Testis (tissue), 3 donors: ENCODE measurements around the gene EMC10. TPM values are rescaled to one million over a fixed set of nuclear protein-coding genes. Genes with fewer than 3 reads are reported as not detected.

Source experiments
- DNase-seq: peaks from one replicate; pipeline ENCODE4 v3.0.0-alpha.2; 2019
- H3K27ac ChIP-seq, 2 donors: fragments of 200-600 bp; sonication (generic); one replicate each; pipeline ENCODE4 v1.5.1; 2019
- H3K27me3 ChIP-seq: fragments of 200-600 bp; sonication (generic); one replicate; pipeline ENCODE4 v1.5.1; 2019
- H3K36me3 ChIP-seq: fragments of 200-600 bp; sonication (generic); one replicate; pipeline ENCODE4 v1.5.1; 2017; ENCODE audit warnings: low read depth; ENCODE audit errors: missing control alignments
- H3K4me1 ChIP-seq: fragments of 200-600 bp; sonication (generic); one replicate; pipeline ENCODE4 v1.5.1; 2019
- H3K4me3 ChIP-seq, 2 donors: fragments of 200-600 bp; sonication (generic); one replicate each; pipeline ENCODE4 v1.5.1; 2017 to 2019
- H3K9me3 ChIP-seq: fragments of 200-600 bp; sonication (generic); one replicate; pipeline ENCODE4 v1.5.1; 2017
- CTCF ChIP-seq, 3 experiments: fragments of 450-650 bp in 2 of 3; fragments of 200-600 bp in 1 of 3; sonication (generic) in 1 of 3; IDR thresholded peaks; one replicate each; pipeline ENCODE4 v1.5.1; 2016 to 2019; ENCODE audit warnings: antibody characterized with exemption in 3 of 3, mild to moderate bottlenecking in 2 of 3, moderate library complexity in 1 of 3
- POLR2A ChIP-seq: fragments of 450-650 bp; IDR thresholded peaks from one replicate; pipeline ENCODE4 v1.6.1; 2017; ENCODE audit warnings: antibody characterized with exemption, mild to moderate bottlenecking, moderate library complexity
- WGBS, 2 donors: methylation state at CpG; one replicate each; pipeline ENCODE4 v1.1.5; 2018; 5-methylcytosine and 5-hydroxymethylcytosine counted together
- intact Hi-C: fragments of 100-400 bp; cut with DNase I; formaldehyde crosslinking; loops from one replicate; pipeline ENCODE4 v1.15.1; 2023; ENCODE audit warnings: low total_unique reads
- polyA plus RNA-seq: library from polyadenylated mRNA; stranded (reverse); fragments of 350-450 nt; fragmentation: Illumina TruSeq; extraction: RNeasy Lipid Tissue Mini Kit (QIAGEN cat#74804); gene quantifications from one replicate; pipeline ENCODE4 v1.2.3, GENCODE V29; 2014; ENCODE audit warnings: low read depth, low replicate concordance; ENCODE audit not compliant: insufficient read depth
- total RNA-seq, 2 donors: library from RNA; depleted of rRNA; stranded (reverse); fragments of >200 nt; gene quantifications; one replicate each; pipeline ENCODE4 v1.2.3, GENCODE V29; 2016

EMC10 gene
- total and polyA plus RNA-seq, 3 donors from 2014 or later: 162 to 311 (median 203) TPM

GRCh38 chr19:50497022-50497405 lies 20.7 kb downstream of the EMC10 start:
- no peaks in the 10 kb centered on the region for H3K36me3 ChIP-seq
- WGBS, 2 donors: 69 to 71% methylated on average over 8 of the region's 8 CpGs
- no peak overlapping the region for H3K4me3 ChIP-seq
- no peak for DNase-seq
- TF ChIP-seq POLR2A (no peak), CTCF (IDR thresholded peaks at IDR 0.05) (no peak)
- intact Hi-C loops: no loop called here
- no peak overlapping the region for H3K27ac ChIP-seq
- peaks cover 3% of the 10 kb centered on the region for H3K4me1 ChIP-seq
- no peaks in the 10 kb centered on the region for H3K9me3 ChIP-seq
- H3K27me3 ChIP-seq: no peaks in the 10 kb centered on the region

- DNase-seq: no peak
- intact Hi-C loops: no loop called here
- whole genome bisulfite sequencing, 2 donors: 82% methylated on average over 11 of the region's 11 CpGs
- Histone ChIP-seq H3K4me3 (no peak overlapping the region), H3K27me3 (no peaks in the 10 kb centered on the region), H3K4me1 (peaks cover 3% of the 10 kb centered on the region), H3K36me3 (no peaks in the 10 kb centered on the region), H3K9me3 (no peaks in the 10 kb centered on the region), H3K27ac (no peak overlapping the region)
- TF ChIP-seq CTCF (IDR thresholded peaks at IDR 0.05): no peak
- no peak for TF ChIP-seq POLR2A
Observed at GRCh38 chr19:50498219-50499056, 22.1 kb downstream of the EMC10 start.

GRCh38 chr19:50500060-50500752 lies 23.9 kb downstream of the EMC10 start:
- intact Hi-C loops: no loop called here
- Histone ChIP-seq H3K9me3 (no peaks in the 10 kb centered on the region), H3K4me3 (no peak overlapping the region), H3K27ac (no peak overlapping the region), H3K27me3 (no peaks in the 10 kb centered on the region), H3K36me3 (no peaks in the 10 kb centered on the region), H3K4me1 (peaks cover 3% of the 10 kb centered on the region)
- no peak for DNase-seq
- WGBS, 2 donors: 59 to 75% methylated on average over 18 to 27 of the region's 27 CpGs
- no peak for TF ChIP-seq CTCF (IDR thresholded peaks at IDR 0.05)
- no peak for TF ChIP-seq POLR2A

GRCh38 chr19:50500753-50501151 lies 24.4 kb downstream of the EMC10 start:
- Histone ChIP-seq H3K4me3 (no peak overlapping the region), H3K9me3 (no peaks in the 10 kb centered on the region), H3K4me1 (peaks cover 3% of the 10 kb centered on the region), H3K27ac (no peak overlapping the region), H3K27me3 (no peaks in the 10 kb centered on the region), H3K36me3 (no peaks in the 10 kb centered on the region)
- intact Hi-C loops: no loop called here
- no peak for DNase-seq
- WGBS, 2 donors: 74 to 75% methylated on average over 4 to 10 of the region's 10 CpGs
- no peak for TF ChIP-seq POLR2A
- TF ChIP-seq CTCF (IDR thresholded peaks at IDR 0.05): no peak
